Lower leg skin (tissue), 4 donors: ENCODE data around the gene DLG2. TPM values are rescaled to one million over a fixed set of nuclear protein-coding genes. Genes with fewer than 3 reads are reported as not detected.
"Not testable (repeated sequence)": the region's sequence is repeated elsewhere in the genome, so short reads cannot be mapped to it uniquely, and the experiment has no call there.

Experiments used
- DNase-seq, 2 donors: peaks; one replicate each; pipeline ENCODE4 v3.0.0-alpha.2; 2019; ENCODE audit warnings: low spot score in 2 of 2
- H3K4me3 ChIP-seq: fragments of 200-600 bp; sonication (generic); 2 replicates; pipeline ENCODE4 v1.5.1; 2017; ENCODE audit warnings: mild to moderate bottlenecking, low read depth; ENCODE audit not compliant: poor library complexity, severe bottlenecking
- POLR2A ChIP-seq, 2 donors: fragments of 450-650 bp; IDR thresholded peaks; one replicate each; pipeline ENCODE4 v1.6.1; 2016 to 2017; ENCODE audit warnings: antibody characterized with exemption in 2 of 2, mild to moderate bottlenecking in 1 of 2, moderate library complexity in 1 of 2
- WGBS, 2 donors: methylation state at CpG; one replicate each; pipeline ENCODE4 v1.1.5; 2018; 5-methylcytosine and 5-hydroxymethylcytosine counted together
- intact Hi-C: fragments of 100-400 bp; cut with DNase I; formaldehyde crosslinking; loops from one replicate; pipeline ENCODE4 v1.15.0; 2023; ENCODE audit warnings: low total_unique reads
- total RNA-seq, 4 donors: library from RNA; depleted of rRNA; stranded (reverse); fragments of >200 nt; gene quantifications; one replicate each; pipeline ENCODE4 v1.1.0, GENCODE V29; 2016
- TF ChIP-seq, protein P1 (sequence below), 3 donors: fragments of 450-650 bp; IDR thresholded peaks; one replicate each; pipeline ENCODE4 v1.5.1; 2016; ENCODE audit warnings: antibody characterized with exemption in 3 of 3, mild to moderate bottlenecking in 3 of 3, moderate library complexity in 2 of 3

Gene DLG2
- total RNA-seq, 4 donors from 2014 or later: 37.6 to 68.3 (median 46.0) TPM

DNA sequence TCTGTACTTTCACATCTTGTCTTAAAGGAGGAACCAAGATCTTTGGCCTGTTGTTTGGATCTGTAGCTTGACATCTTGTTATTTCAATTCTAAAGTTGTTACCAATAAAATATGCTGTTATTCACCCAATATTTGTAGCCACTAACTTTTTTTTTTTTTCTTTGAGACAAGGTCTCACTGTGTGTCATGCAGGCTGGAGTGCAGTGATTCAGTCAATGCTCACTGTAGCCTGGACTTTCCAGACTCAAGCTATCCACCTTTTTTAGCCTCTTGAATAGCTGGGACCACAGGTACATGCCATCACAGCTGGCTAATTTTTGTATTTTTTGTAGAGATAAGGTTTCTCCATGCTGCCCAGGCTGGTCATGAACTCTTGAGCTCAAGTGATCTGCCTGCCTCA is 769.4 kb downstream of the DLG2 start:
- TF ChIP-seq POLR2A (IDR thresholded peaks at IDR 0.05): no peak
- TF ChIP-seq, protein P1, sequence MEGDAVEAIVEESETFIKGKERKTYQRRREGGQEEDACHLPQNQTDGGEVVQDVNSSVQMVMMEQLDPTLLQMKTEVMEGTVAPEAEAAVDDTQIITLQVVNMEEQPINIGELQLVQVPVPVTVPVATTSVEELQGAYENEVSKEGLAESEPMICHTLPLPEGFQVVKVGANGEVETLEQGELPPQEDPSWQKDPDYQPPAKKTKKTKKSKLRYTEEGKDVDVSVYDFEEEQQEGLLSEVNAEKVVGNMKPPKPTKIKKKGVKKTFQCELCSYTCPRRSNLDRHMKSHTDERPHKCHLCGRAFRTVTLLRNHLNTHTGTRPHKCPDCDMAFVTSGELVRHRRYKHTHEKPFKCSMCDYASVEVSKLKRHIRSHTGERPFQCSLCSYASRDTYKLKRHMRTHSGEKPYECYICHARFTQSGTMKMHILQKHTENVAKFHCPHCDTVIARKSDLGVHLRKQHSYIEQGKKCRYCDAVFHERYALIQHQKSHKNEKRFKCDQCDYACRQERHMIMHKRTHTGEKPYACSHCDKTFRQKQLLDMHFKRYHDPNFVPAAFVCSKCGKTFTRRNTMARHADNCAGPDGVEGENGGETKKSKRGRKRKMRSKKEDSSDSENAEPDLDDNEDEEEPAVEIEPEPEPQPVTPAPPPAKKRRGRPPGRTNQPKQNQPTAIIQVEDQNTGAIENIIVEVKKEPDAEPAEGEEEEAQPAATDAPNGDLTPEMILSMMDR (IDR thresholded peaks at IDR 0.05): no peak
- no peak overlapping the region for H3K4me3 ChIP-seq
- no peak for DNase-seq
- intact Hi-C loops: no loop called here

DNA sequence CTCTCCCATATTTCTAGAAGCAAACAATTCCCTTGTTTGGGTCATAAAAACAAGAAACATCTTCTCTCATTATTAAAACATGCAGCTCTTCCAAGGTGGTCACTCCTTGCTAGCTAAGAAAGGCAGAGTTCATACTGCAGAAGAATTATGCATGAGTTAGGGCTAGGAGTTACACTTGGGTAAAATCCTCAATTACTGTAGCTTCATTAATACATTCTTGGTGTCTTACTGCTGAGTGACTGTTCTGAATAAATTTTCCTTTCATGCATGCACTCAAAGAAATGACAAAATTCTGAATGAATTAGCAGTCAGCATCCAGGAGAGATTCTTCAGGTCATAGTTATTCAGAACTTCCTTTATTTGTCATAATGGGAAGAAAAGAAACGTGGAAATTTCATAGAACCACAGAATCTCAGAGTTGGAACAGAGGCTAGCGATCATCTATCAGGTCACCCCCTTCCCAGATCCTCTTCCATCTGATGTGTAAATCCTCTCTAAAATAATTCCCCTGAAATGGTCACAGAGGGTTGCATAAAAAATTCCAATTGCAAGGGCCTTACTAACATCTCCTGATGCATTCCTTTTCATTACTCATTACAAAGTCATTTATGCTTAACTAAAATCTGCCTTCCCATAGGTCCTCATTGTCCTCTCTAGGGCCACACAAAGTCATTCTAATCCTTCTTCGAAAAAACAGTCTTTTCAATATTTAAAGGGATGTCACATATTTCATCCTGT is 771.5 kb downstream of the DLG2 start:
- intact Hi-C loops: no loop called here
- 81 to 85% methylated on average over 3 of the region's 3 CpGs for WGBS, 2 donors
- no peak overlapping the region for H3K4me3 ChIP-seq
- TF ChIP-seq, protein P1 (IDR thresholded peaks at IDR 0.05): no peak
- TF ChIP-seq POLR2A (IDR thresholded peaks at IDR 0.05): no peak
- no peak for DNase-seq

DNA sequence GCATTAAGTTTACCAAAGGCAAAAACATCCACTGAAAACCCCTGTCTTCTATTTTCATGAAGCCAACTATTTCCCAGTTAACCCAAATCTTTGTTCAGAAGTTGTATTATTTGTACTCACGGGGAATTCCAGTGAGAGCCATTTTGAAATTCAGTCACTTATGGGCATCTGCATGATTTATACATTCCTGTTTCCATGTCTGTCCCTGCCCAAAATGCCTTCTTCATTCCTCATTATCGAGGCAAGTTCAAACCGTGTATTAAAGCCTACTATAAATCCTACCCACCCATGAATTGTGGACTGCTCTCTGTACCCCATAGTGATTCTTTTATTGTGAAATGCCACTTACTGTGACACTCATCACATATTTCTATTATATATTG is 772.7 kb downstream of the DLG2 start:
- no peak overlapping the region for H3K4me3 ChIP-seq
- TF ChIP-seq POLR2A (IDR thresholded peaks at IDR 0.05): no peak
- TF ChIP-seq, protein P1 (IDR thresholded peaks at IDR 0.05): no peak
- DNase-seq: no peak
- 69 to 70% methylated on average over 3 of the region's 3 CpGs for WGBS, 2 donors
- intact Hi-C loops: no loop called here

DNA sequence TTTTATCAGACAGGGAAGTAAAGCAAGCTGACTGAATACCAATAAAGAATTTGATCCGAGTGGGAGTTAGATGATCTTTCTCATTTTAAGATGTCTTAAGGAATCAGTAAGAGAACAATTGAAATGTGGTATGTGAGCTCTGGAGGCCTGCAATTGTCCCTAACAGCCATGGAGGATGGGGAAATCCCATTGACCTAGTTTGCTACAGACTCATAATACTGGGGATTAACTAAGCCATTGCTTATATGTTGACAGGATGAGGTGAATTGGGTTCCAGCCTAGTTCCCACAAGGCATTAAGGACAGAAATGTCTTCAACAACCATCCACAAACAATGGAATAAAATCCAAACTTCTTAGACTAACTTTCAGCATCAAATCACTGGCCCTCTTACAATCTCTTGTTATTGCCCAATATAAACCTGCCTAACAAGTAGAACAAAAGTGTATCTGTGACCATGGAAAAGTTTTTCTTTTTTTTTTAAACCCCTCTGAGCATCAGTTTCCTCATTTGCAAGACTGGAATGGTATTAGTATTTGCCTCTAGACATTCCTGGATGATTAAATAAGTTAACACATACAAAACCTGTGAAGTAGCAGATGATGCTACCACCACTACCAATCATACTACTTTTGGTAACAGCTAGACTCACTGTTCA is 773.2 kb downstream of the DLG2 start:
- 74 to 78% methylated on average over 1 of the region's 1 CpG for WGBS, 2 donors
- TF ChIP-seq, protein P1 (IDR thresholded peaks at IDR 0.05): no peak
- no peak for TF ChIP-seq POLR2A (IDR thresholded peaks at IDR 0.05)
- H3K4me3 ChIP-seq: no peak overlapping the region
- DNase-seq: no peak
- intact Hi-C loops: no loop called here

DNA sequence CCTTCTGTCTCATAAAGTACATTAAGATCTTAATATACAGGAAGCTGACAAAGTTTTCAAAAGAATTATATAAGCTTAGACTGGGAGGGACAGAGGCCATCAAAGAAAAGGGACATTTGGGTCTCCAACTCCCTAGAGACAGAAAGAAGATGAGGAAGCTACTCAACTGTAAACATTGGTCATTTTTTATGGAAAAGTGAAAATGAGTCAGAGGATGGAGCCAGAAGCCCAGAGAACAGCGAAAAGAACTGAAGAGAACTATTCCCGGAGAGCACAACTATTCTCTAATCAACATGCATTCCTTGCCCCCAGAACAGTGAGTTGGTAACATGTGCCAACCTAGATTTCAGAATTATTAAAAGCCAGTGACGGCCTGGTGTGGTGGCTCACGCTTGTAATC is 779.3 kb downstream of the DLG2 start:
- WGBS, 2 donors: 86 to 90% methylated on average over 4 of the region's 4 CpGs
- H3K4me3 ChIP-seq: no peak overlapping the region
- DNase-seq: no peak
- intact Hi-C loops: no loop called here
- TF ChIP-seq, protein P1 (IDR thresholded peaks at IDR 0.05): no peak
- no peak for TF ChIP-seq POLR2A (IDR thresholded peaks at IDR 0.05)

DNA sequence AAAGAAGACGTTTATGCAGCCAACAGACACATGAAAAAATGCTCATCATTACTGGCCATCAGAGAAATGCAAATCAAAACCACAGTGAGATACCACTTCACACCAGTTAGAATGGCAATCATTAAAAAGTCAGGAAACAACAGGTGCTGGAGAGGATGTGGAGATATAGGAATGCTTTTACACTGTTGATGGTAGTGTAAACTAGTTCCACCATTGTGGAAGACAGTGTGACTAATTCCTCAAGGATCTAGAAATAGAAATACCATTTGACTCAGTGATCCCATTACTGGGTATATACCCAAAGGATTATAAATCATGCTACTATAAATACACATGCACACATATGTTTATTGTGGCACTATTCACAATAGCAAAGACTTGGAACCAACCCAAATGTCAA is 786.9 kb downstream of the DLG2 start:
- H3K4me3 ChIP-seq, intact Hi-C loops, DNase-seq: not testable (repeated sequence)
- 80 to 88% methylated on average over 1 of the region's 1 CpG for WGBS, 2 donors
